ENCODE results near the gene UCK2. TPM values are rescaled to one million over a fixed set of nuclear protein-coding genes. Genes with fewer than 3 reads are reported as not detected.

Gene UCK2
- total and polyA plus RNA-seq, 9 of the 15 experiments (the other 6 are each of a cell fraction or from before 2014, with no cell fraction given) = 71.6 to 145 (median 95.8) TPM

DNA sequence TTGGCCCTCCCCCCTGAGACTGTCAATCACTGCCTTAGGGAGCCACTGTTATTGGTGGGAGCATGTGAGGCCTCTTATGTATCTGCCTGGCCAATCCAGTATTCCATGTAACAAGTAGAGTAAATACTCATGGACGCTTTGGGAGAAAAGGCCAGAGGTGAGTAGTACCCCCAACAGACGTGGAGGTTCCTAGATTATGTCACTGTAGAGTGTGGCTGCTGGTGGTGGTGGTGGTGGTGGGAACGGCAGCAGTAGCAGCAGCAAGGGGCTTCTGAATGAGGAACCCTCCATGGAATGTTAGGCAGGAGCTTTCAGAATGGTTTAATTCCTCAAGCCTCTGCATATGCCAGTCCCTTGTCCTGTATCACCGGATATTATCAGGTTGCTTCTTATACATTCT lies 118.5 kb downstream of the UCK2 start:
- in situ Hi-C loops (cut with MboI) = no loop called here
- H3K4me2 ChIP-seq (ENCODE audit: insufficient read depth, low read length) = no peak overlapping the region
- CTCF ChIA-PET (ENCODE audit: low intra/inter-chr PET ratio) = no interaction called here
- intact Hi-C loops (cut with micrococcal nuclease) = no loop called here
- H3K9me1 ChIP-seq (ENCODE audit: control insufficient read depth, insufficient read depth, low read length) = no peaks in the 10 kb centered on the region
- no peaks in the 10 kb centered on the region for H3K9me3 ChIP-seq (replicated peaks; ENCODE audit: control insufficient read depth, insufficient read depth, low read depth, low read length)
- FAIRE-seq = no peak
- no peak for ATAC-seq
- no peaks in the 10 kb centered on the region for H3K36me3 ChIP-seq (ENCODE audit: control insufficient read depth, insufficient read depth, low read length)
- H3K9ac ChIP-seq (ENCODE audit: insufficient read depth in 1 of 2, low read depth in 2 of 2, low read length in 2 of 2) = no peak overlapping the region
- no peak overlapping the region for H3K27ac ChIP-seq (ENCODE audit: extremely low read depth, low read depth, low read length)
- no peaks in the 10 kb centered on the region for H4K20me1 ChIP-seq (replicated peaks; ENCODE audit: control insufficient read depth, insufficient read depth, low read length)
- H3K4me1 ChIP-seq (replicated peaks in 1 of 2; ENCODE audit: control insufficient read depth in 2 of 2, insufficient read depth in 2 of 2, low read length in 2 of 2) = peaks cover 0 to 4% of the 10 kb centered on the region in 2 experiments; a peak in 1 of 5 replicates
- WGBS (ENCODE audit: insufficient coverage, low coverage, missing lambda C conversion rate) = 0% methylated on average over 4 of the region's 4 CpGs
- H3K79me2 ChIP-seq (ENCODE audit: control insufficient read depth, insufficient read depth, low read length) = no peaks in the 10 kb centered on the region
- BruUV-seq (replicated peaks) = no TSS peak
- no peak overlapping the region for H3K4me3 ChIP-seq
- no peak for DNase-seq (ENCODE audit: extremely low read depth in 1 of 4, low spot score in 3 of 4)
- TF ChIP-seq ZSCAN32 (CRISPR knock-in tag; IDR thresholded peaks at IDR 0.05) = no peak
- TF ChIP-seq, protein P1, sequence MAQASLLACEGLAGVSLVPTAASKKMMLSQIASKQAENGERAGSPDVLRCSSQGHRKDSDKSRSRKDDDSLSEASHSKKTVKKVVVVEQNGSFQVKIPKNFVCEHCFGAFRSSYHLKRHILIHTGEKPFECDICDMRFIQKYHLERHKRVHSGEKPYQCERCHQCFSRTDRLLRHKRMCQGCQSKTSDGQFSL (CRISPR knock-in tag; IDR thresholded peaks at IDR 0.05) = no peak
- TF ChIP-seq, protein P1 (tag; IDR thresholded peaks at IDR 0.05) = no peak
- TF ChIP-seq, protein P2, sequence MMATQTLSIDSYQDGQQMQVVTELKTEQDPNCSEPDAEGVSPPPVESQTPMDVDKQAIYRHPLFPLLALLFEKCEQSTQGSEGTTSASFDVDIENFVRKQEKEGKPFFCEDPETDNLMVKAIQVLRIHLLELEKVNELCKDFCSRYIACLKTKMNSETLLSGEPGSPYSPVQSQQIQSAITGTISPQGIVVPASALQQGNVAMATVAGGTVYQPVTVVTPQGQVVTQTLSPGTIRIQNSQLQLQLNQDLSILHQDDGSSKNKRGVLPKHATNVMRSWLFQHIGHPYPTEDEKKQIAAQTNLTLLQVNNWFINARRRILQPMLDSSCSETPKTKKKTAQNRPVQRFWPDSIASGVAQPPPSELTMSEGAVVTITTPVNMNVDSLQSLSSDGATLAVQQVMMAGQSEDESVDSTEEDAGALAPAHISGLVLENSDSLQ (IDR thresholded peaks at IDR 0.05) = peak; percentile 32; the same call in 1 of the 2 replicates
- peaks cover 19 to 27% of the 10 kb centered on the region in 2 experiments for H3K27me3 ChIP-seq (ENCODE audit: control insufficient read depth in 2 of 2, insufficient read depth in 2 of 2, low read length in 2 of 2)
- no peak overlapping the region for H2AFZ ChIP-seq (ENCODE audit: low read depth, low read length)
- POLR2A ChIA-PET = no interaction called here

Data from K562 (cell line).